AG04450 (cell line): ENCODE results near the gene MLIP. TPM values are rescaled to one million over a fixed set of nuclear protein-coding genes. Genes with fewer than 3 reads are reported as not detected.

Experiments
- CTCF ChIA-PET: fragments of 300-600, 350-600 bp; formaldehyde crosslinking; extraction: SDS; loops from one replicate; lab custom pipeline; 2022; ENCODE audit warnings: antibody characterized with exemption, inconsistent platforms; lab: Charles Lee
- POLR2A ChIA-PET: fragments of 350-600 bp; formaldehyde crosslinking; extraction: SDS; loops from one replicate; lab custom pipeline; 2021; ENCODE audit warnings: antibody characterized with exemption, inconsistent platforms; lab: Yijun Ruan, JAX
- DNase-seq: peaks from one replicate; pipeline ENCODE4 v3.0.0-alpha.2; 2011; ENCODE audit warnings: low read depth, low spot score
- H3K27ac ChIP-seq: one replicate; pipeline ENCODE4 v1.5.1; 2012; ENCODE audit warnings: low read depth, low read length, control low read depth
- H3K27me3 ChIP-seq: one replicate; pipeline ENCODE4 v1.6.0; 2012; ENCODE audit warnings: low read length; ENCODE audit not compliant: control insufficient read depth, insufficient read depth
- H3K4me3 ChIP-seq: 2 replicates; pipeline ENCODE4 v1.5.1; 2011; ENCODE audit warnings: mild to moderate bottlenecking, low read depth, low read length, control low read depth
- H3K9me3 ChIP-seq: 2 replicates; pipeline ENCODE4 v1.5.1; 2012; ENCODE audit warnings: low read length; ENCODE audit not compliant: control insufficient read depth, insufficient read depth
- CTCF ChIP-seq: IDR thresholded peaks from 2 replicates; pipeline ENCODE4 v1.5.1; 2011; ENCODE audit warnings: low read depth, low read length, control low read depth, inconsistent platforms
- polyA plus RNA-seq: library from polyadenylated mRNA; depleted of rRNA; stranded (reverse); fragments of >200 nt; gene quantifications from 2 replicates; pipeline ENCODE4 v1.2.3, GENCODE V29; 2011

The MLIP gene
- polyA plus RNA-seq, 1 experiment = not detected

GRCh38 chr6:54096811-54097210 is 14.4 kb upstream of the MLIP start:
- no peak for DNase-seq
- H3K4me3 ChIP-seq = no peak overlapping the region
- no peak overlapping the region for H3K27ac ChIP-seq
- TF ChIP-seq CTCF = no peak
- H3K27me3 ChIP-seq = no peaks in the 10 kb centered on the region
- no peaks in the 10 kb centered on the region for H3K9me3 ChIP-seq
- ChIA-PET CTCF (no interaction called here), POLR2A (no interaction called here)

GRCh38 chr6:54097753-54098152 is 13.5 kb upstream of the MLIP start:
- CTCF ChIA-PET = no interaction called here
- H3K9me3 ChIP-seq = no peaks in the 10 kb centered on the region
- no peak for DNase-seq
- H3K27me3 ChIP-seq = no peaks in the 10 kb centered on the region
- no peak overlapping the region for H3K4me3 ChIP-seq
- no peak for TF ChIP-seq CTCF
- POLR2A ChIA-PET = no interaction called here
- H3K27ac ChIP-seq = no peak overlapping the region

- CTCF ChIA-PET = interaction anchor here (0.5 kb wide), 1 partner anchor 459 kb away, joined by 3 read pairs; no protein-coding TSS in a partner anchor
- Histone ChIP-seq H3K4me3 (no peak overlapping the region), H3K27ac (no peak overlapping the region), H3K27me3 (no peaks in the 10 kb centered on the region), H3K9me3 (no peaks in the 10 kb centered on the region)
- no peak for DNase-seq
- POLR2A ChIA-PET = no interaction called here
- TF ChIP-seq CTCF = no peak
Observed at GRCh38 chr6:54098450-54099044, 12.7 kb upstream of the MLIP start.

- DNase-seq = no peak
- Histone ChIP-seq H3K27me3 (no peaks in the 10 kb centered on the region), H3K27ac (no peak overlapping the region), H3K4me3 (no peak overlapping the region), H3K9me3 (no peaks in the 10 kb centered on the region)
- no peak for TF ChIP-seq CTCF
- CTCF ChIA-PET = no interaction called here
- POLR2A ChIA-PET = no interaction called here
Observed at GRCh38 chr6:54099225-54099624, 12.0 kb upstream of the MLIP start.

GRCh38 chr6:54100411-54101006 is 10.7 kb upstream of the MLIP start:
- Histone ChIP-seq H3K4me3 (no peak overlapping the region), H3K27me3 (no peaks in the 10 kb centered on the region), H3K27ac (no peak overlapping the region), H3K9me3 (no peaks in the 10 kb centered on the region)
- no peak for TF ChIP-seq CTCF
- CTCF ChIA-PET = no interaction called here
- no peak for DNase-seq
- POLR2A ChIA-PET = no interaction called here
